HG03521 (cell line): ENCODE results near the gene FAM227A.

Source experiments
- ATAC-seq: cut with Tn5 transposase; IDR thresholded peaks from one replicate; pipeline ENCODE4 v1.9.1; 2021; ENCODE audit warnings: mild to moderate bottlenecking, moderate library complexity; ENCODE audit not compliant: unreplicated experiment

Gene FAM227A

DNA sequence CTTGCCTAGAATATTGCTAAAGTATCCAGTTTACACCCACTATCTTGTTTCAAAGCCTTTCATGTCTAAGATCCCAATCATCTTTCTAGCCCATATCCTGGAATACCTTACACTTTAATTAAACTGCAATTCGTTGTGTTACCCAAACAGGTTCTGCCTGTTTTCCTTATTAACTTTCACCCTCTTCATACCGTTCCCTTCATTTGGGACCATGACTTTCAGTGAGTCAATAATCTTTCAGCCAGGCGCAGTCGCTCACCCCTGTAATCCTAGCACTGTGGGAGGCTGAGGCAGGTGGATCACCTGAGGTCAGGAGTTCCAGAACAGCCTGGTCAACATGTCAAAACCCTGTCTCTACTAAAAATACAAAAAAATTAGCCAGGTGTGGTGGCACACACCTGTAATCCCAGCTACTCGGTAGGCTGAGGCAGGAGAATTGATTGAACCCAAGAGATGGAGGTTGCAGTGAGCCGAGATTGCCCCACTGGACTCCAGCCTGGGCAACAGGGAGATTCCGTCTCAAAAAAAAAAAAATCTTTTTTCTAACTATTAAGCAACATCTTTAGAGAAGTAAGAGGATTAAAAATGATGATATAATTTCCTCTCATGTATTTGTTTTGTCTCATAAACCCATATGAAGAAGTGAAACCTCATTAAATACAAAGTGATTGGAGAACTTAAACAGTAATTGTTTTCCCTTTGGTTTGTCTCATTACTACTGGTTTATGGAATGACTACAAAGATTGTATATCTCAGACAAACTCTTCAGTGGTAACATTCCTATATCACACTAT is 106.9 kb downstream of the FAM227A start:
- ATAC-seq = no peak

DNA sequence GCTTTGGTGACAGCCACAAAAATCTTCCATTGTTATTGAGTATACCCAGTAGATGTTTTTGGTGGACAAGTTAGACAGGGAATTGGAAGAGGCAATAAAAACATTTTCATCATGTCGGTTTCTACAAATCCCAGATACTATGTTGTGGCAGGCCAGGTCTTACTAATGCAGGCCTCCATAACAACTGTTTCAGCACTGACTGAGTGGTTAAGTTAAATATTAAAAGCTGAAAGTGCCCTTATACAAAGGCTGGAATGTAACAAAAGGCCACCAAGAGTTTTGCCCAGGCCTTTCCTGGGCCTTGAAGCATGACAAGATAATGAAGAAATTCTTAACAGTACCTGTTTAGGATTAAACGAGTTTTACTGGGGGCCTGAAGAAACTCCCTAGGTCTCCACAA is 115.5 kb downstream of the FAM227A start:
- ATAC-seq = no peak

DNA sequence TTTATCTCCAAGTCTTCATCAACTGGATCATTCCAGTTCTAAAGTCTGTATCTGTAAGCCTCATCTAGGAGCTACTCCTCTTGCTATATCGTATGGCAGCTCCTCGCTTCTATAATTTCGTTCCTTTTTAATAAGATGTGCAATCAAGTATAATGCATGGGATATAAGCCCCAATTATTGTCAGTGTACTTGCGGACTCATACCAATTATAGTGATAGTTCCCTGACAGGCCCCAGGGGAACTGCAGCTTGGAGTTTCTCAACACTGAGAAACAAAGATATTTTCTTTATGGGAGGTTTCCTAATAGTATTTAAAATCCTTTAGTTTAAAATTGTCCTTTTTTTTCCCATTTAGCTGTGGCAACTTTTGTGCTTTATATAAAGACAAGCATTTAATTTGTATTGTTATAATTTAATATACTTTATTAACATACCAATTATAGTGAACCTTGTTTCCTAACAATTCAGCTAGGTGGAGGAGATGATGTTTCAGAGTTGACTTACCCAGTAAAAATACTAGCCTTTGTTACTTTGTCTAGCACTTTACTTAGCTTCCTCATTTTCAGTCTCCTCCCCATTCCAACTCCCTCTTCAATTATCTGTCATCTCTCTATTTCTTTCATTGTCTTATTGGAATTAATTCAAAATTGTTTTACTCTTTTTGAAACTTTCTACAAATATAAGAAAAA is 124.8 kb downstream of the FAM227A start:
- no peak for ATAC-seq
